H1 (cell line): ENCODE measurements around the gene ZNF37A.

Source experiments
- ATF2 ChIP-seq: IDR thresholded peaks from 2 replicates; pipeline ENCODE4 v1.6.1; 2012; ENCODE audit warnings: low read length, inconsistent platforms
- CHD1 ChIP-seq: IDR thresholded peaks from 2 replicates; pipeline ENCODE4 v1.6.1; 2012; ENCODE audit warnings: low read depth, low read length, improper control_type of control experiment

- no peak for TF ChIP-seq CHD1
- no peak for TF ChIP-seq ATF2
Measured at GRCh38 chr10:38047666-38048065, 46.5 kb upstream of the ZNF37A start.
